Mesenchymal stem cell (in vitro differentiated cells and primary cell): ENCODE data around the gene FKBP3. TPM values are rescaled to one million over a fixed set of nuclear protein-coding genes. Genes with fewer than 3 reads are reported as not detected.

Experiments used
- DNase-seq: peaks from one replicate; pipeline ENCODE4 v3.0.0-alpha.2; 2013
- H2AFZ ChIP-seq: one replicate; pipeline ENCODE4 v1.6.1; 2013; ENCODE audit warnings: low read depth, mild to moderate bottlenecking, control low read depth, inconsistent platforms, low read length, moderate library complexity
- H2AK5ac ChIP-seq: 2 replicates; pipeline ENCODE4 v1.6.1; 2013; ENCODE audit warnings: low read length, moderate library complexity, mild to moderate bottlenecking, inconsistent platforms; ENCODE audit not compliant: severe bottlenecking
- H2BK120ac ChIP-seq: one replicate; pipeline ENCODE4 v1.6.1; 2013; ENCODE audit warnings: low read depth, mild to moderate bottlenecking, inconsistent platforms, low read length, moderate library complexity
- H2BK12ac ChIP-seq, 2 experiments: one replicate each; pipeline ENCODE4 v1.6.1; 2013; ENCODE audit warnings: inconsistent platforms in 2 of 2, low read length in 2 of 2, mild to moderate bottlenecking in 2 of 2, moderate library complexity in 2 of 2, control low read depth in 1 of 2
- H2BK15ac ChIP-seq: one replicate; pipeline ENCODE4 v1.6.1; 2013; ENCODE audit warnings: mild to moderate bottlenecking, low read depth, inconsistent platforms; ENCODE audit not compliant: poor library complexity, severe bottlenecking
- H2BK5ac ChIP-seq: 2 replicates; pipeline ENCODE4 v1.6.1; 2013; ENCODE audit warnings: low read depth, mild to moderate bottlenecking, low read length, control low read depth, inconsistent platforms; ENCODE audit not compliant: poor library complexity, severe bottlenecking
- H3K14ac ChIP-seq, 2 experiments: one replicate each; pipeline ENCODE4 v1.6.1; 2013; ENCODE audit warnings: inconsistent platforms in 2 of 2, low read length in 2 of 2, control low read depth in 1 of 2, mild to moderate bottlenecking in 1 of 2, moderate library complexity in 1 of 2
- H3K18ac ChIP-seq, 2 experiments: one replicate each; pipeline ENCODE4 v1.6.1; 2013; ENCODE audit warnings: inconsistent platforms in 2 of 2, low read length in 2 of 2, control low read depth in 1 of 2, low read depth in 1 of 2, mild to moderate bottlenecking in 1 of 2
- H3K23ac ChIP-seq, 2 experiments: one replicate each; pipeline ENCODE4 v1.6.1; 2013; ENCODE audit warnings: inconsistent platforms in 2 of 2, low read length in 2 of 2, mild to moderate bottlenecking in 2 of 2, moderate library complexity in 2 of 2, control low read depth in 1 of 2
- H3K27ac ChIP-seq: 2 replicates; pipeline ENCODE4 v1.5.1; 2013; ENCODE audit warnings: mild to moderate bottlenecking, moderate library complexity, low read length, control low read depth, inconsistent platforms; ENCODE audit not compliant: poor library complexity, severe bottlenecking
- H3K27me3 ChIP-seq, 2 experiments: 2 replicates each; pipeline versions ENCODE4 v1.6.1 to v1.7.0; 2013; ENCODE audit warnings: low read length in 2 of 2, mild to moderate bottlenecking in 2 of 2, moderate library complexity in 2 of 2, control low read depth in 1 of 2, inconsistent platforms in 1 of 2; ENCODE audit not compliant: control insufficient read depth in 1 of 2, insufficient read depth in 1 of 2
- H3K36me3 ChIP-seq, 2 experiments: 2 replicates each; pipeline versions ENCODE4 v1.6.1 to v1.7.0; 2013; ENCODE audit warnings: low read length in 2 of 2, control low read depth in 1 of 2, inconsistent platforms in 1 of 2, low read depth in 1 of 2, mild to moderate bottlenecking in 1 of 2; ENCODE audit not compliant: insufficient read depth in 2 of 2, control insufficient read depth in 1 of 2
- H3K4ac ChIP-seq, 2 experiments: one replicate each; pipeline ENCODE4 v1.6.1; 2013; ENCODE audit warnings: inconsistent platforms in 2 of 2, low read length in 2 of 2, mild to moderate bottlenecking in 2 of 2, moderate library complexity in 2 of 2, control low read depth in 1 of 2, low read depth in 1 of 2
- H3K4me1 ChIP-seq: 2 replicates; pipeline ENCODE4 v1.6.1; 2013; ENCODE audit warnings: low read depth, low read length, control low read depth; ENCODE audit not compliant: control insufficient read depth, insufficient read depth
- H3K4me2 ChIP-seq: 2 replicates; pipeline ENCODE4 v1.6.1; 2013; ENCODE audit warnings: low read length, mild to moderate bottlenecking, inconsistent platforms; ENCODE audit not compliant: poor library complexity, severe bottlenecking
- H3K4me3 ChIP-seq, 2 experiments: 2 replicates each; pipeline versions ENCODE4 v1.5.1 to v1.7.0; 2013; ENCODE audit warnings: low read length in 2 of 2, mild to moderate bottlenecking in 2 of 2, control low read depth in 1 of 2, low read depth in 1 of 2; ENCODE audit not compliant: insufficient read depth in 1 of 2
- H3K79me1 ChIP-seq: replicated peaks from 2 replicates; pipeline ENCODE4 v1.6.1; 2013; ENCODE audit warnings: mild to moderate bottlenecking, control low read depth, low read length, inconsistent platforms; ENCODE audit not compliant: poor library complexity, severe bottlenecking
- H3K9ac ChIP-seq: 2 replicates; pipeline ENCODE4 v1.7.0; 2013; ENCODE audit warnings: mild to moderate bottlenecking, low read length, moderate library complexity
- H3K9me3 ChIP-seq: 2 replicates; pipeline ENCODE4 v1.7.0; 2013; ENCODE audit warnings: mild to moderate bottlenecking, low read length; ENCODE audit not compliant: control insufficient read depth
- H4K8ac ChIP-seq: one replicate; pipeline ENCODE4 v1.6.1; 2013; ENCODE audit warnings: inconsistent platforms, mild to moderate bottlenecking, low read length, moderate library complexity
- H4K91ac ChIP-seq: one replicate; pipeline ENCODE4 v1.6.1; 2013; ENCODE audit warnings: mild to moderate bottlenecking, low read length, inconsistent platforms
- WGBS: methylation state at CpG from one replicate; pipeline ENCODE4 v1.1.7; 2013; ENCODE audit warnings: mixed read lengths; 5-methylcytosine and 5-hydroxymethylcytosine counted together
- small RNA-seq: library from polyadenylated mRNA; stranded (forward); fragments of <200 nt; extraction: miRNeasy Mini kit (QIAGEN cat#:217004); gene quantifications from one replicate; pipeline ENCODE3, GENCODE V24; 2013; ENCODE audit warnings: low read depth

FKBP3 gene

DNA sequence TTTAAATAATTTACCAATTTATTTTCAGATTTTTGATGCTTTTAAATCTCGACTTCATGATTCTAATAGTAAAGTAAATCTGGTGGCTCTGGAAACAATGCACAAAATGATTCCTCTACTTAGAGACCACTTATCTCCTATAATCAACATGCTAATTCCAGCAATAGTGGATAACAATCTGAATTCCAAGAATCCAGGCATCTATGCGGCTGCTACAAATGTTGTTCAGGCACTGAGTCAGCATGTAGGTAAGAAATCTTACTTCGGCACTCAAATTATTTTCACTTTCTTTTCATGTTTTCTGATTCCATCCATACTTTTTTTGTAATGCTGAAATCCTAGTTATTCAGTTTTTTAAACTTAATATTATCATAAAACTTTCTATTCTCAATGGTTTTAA is 65.9 kb downstream of the FKBP3 start:
- no peak overlapping the region for H3K14ac ChIP-seq
- no peak overlapping the region for H3K23ac ChIP-seq
- no peak overlapping the region for H3K4me3 ChIP-seq
- H4K8ac ChIP-seq: no peak overlapping the region
- no peak overlapping the region for H2BK12ac ChIP-seq
- 89% methylated on average over 3 of the region's 3 CpGs for WGBS
- no peak overlapping the region for H3K27ac ChIP-seq
- no peak overlapping the region for H2BK15ac ChIP-seq
- H2AK5ac ChIP-seq: no peak overlapping the region
- no peak for DNase-seq
- H2AFZ ChIP-seq: no peak overlapping the region
- H2BK120ac ChIP-seq: no peak overlapping the region
- no peak overlapping the region for H4K91ac ChIP-seq
- H2BK5ac ChIP-seq: no peak overlapping the region
- peaks cover 19% of the 10 kb centered on the region for H3K79me1 ChIP-seq
- no peak overlapping the region for H3K4ac ChIP-seq
- no peaks in the 10 kb centered on the region for H3K4me1 ChIP-seq
- peaks cover 3% of the 10 kb centered on the region for H3K9me3 ChIP-seq
- H3K36me3 ChIP-seq: peaks cover 0 to 18% of the 10 kb centered on the region in 2 experiments
- no peak overlapping the region for H3K18ac ChIP-seq
- H3K27me3 ChIP-seq: no peaks in the 10 kb centered on the region
- no peak overlapping the region for H3K4me2 ChIP-seq
- no peak overlapping the region for H3K9ac ChIP-seq

- H3K9me3 ChIP-seq: peaks cover 3% of the 10 kb centered on the region
- no peak overlapping the region for H3K27ac ChIP-seq
- H3K4ac ChIP-seq: no peak overlapping the region
- H4K8ac ChIP-seq: no peak overlapping the region
- no peaks in the 10 kb centered on the region for H3K4me1 ChIP-seq
- no peak overlapping the region for H3K23ac ChIP-seq
- H4K91ac ChIP-seq: no peak overlapping the region
- H2BK15ac ChIP-seq: no peak overlapping the region
- no peak overlapping the region for H3K18ac ChIP-seq
- DNase-seq: no peak
- no peak overlapping the region for H2BK5ac ChIP-seq
- no peak overlapping the region for H2AK5ac ChIP-seq
- H2BK120ac ChIP-seq: no peak overlapping the region
- H3K4me2 ChIP-seq: no peak overlapping the region
- H2BK12ac ChIP-seq: no peak overlapping the region
- H3K27me3 ChIP-seq: no peaks in the 10 kb centered on the region
- H3K14ac ChIP-seq: no peak overlapping the region
- no peak overlapping the region for H2AFZ ChIP-seq
- H3K79me1 ChIP-seq: peaks cover 19% of the 10 kb centered on the region
- WGBS: 92% methylated on average over 3 of the region's 3 CpGs
- H3K9ac ChIP-seq: no peak overlapping the region
- peaks cover 0 to 16% of the 10 kb centered on the region in 2 experiments for H3K36me3 ChIP-seq
- H3K4me3 ChIP-seq: no peak overlapping the region
Measured at GRCh38 chr14:45066667-45067066, 67.6 kb downstream of the FKBP3 start.

DNA sequence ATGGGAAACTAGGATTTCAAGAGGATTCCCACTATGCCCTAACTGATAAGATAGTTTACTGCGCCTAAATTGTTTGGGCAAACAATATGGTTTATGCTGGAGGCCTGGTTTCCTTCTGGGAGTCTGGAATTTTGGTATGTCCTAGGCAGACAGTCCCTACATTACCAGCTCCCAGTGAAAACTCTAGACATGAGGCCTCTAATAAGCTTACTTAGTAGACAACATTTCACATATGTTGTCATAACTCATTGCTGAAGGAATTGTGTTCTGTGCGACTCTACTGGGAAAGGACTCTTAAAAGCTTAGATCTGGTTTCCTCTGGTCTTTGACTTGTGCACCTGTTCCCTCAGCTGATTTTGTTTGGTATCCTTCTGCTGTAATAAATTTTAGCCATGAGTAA is 68.3 kb downstream of the FKBP3 start:
- Histone ChIP-seq H2BK15ac (no peak overlapping the region), H3K27ac (no peak overlapping the region), H3K18ac (no peak overlapping the region), H3K9me3 (peaks cover 3% of the 10 kb centered on the region), H4K8ac (no peak overlapping the region), H2BK120ac (peak overlapping the region; percentile 49), H2AK5ac (no peak overlapping the region), H3K79me1 (peaks cover 19% of the 10 kb centered on the region), H3K9ac (no peak overlapping the region), H2BK5ac (no peak overlapping the region), H3K4me3 (no peak overlapping the region), H3K4ac (no peak overlapping the region), H2AFZ (no peak overlapping the region), H2BK12ac (no peak overlapping the region), H3K36me3 (peaks cover 0 to 16% of the 10 kb centered on the region in 2 experiments), H3K23ac (no peak overlapping the region), H4K91ac (no peak overlapping the region), H3K14ac (no peak overlapping the region), H3K4me1 (no peaks in the 10 kb centered on the region), H3K27me3 (no peaks in the 10 kb centered on the region), H3K4me2 (no peak overlapping the region)
- 37% methylated on average over 2 of the region's 2 CpGs for WGBS
- DNase-seq: peak; percentile 58

Small RNA genes within 50 kb of the gene (small RNA-seq; reads per million reads assigned to genes)
- gene RF00151 (not detected), gene SNORD127 (301 reads per million, percentile 95 among the genes with 10 or more reads in this experiment)
